Hippocampal formation (tissue), 2 donors: Measurements from ENCODE around the gene NAA35.
"Not testable (repeated sequence)": the region's sequence is repeated elsewhere in the genome, so short reads cannot be mapped to it uniquely, and the experiment has no call there.

Source experiments
- DNase-seq, 2 donors: peaks; one replicate each; lab custom pipeline; 2025; lab: John Stamatoyannopoulos, UW

Gene NAA35

DNA sequence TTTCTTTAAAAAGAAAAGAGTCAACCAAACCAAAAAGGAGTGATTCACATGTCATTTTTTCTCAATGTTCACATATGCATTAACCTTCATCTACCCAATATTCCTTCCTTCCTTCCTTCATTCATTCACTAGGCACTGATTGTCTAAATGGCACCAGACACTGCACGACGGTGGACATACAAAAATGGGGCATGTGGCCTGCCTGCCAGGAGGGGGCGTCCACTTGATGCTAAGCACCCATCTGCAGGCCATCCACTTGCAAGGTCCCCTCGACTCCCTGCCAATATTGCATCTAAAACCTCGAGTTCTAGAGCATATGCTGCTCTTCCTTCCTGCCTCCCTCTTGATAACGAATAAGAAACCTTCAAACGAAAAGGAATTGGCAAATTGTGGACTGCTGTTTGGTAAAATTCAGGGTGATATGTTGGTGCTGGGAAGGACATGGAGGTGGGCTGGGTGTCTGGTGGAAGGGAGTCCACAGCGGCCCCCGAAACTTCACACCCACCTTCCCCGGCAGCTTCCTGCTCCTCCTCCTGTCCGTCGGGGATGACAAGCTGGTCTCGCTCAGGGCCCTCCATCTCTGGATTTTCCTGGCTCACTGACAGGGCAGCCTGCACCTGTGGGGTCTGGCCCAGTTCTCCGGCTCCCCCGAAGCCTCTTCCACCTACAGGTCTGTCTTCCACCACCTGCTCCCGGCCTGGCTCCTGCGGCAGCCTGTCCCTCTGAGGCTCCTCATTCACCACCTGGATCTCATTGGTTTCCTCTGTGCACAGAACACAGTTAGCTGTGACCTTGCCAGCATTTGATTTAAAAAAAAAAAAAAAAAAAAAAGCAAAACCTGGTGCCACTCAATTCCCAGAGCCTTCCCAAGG is 94.2 kb downstream of the NAA35 start:
- no peak for DNase-seq

DNA sequence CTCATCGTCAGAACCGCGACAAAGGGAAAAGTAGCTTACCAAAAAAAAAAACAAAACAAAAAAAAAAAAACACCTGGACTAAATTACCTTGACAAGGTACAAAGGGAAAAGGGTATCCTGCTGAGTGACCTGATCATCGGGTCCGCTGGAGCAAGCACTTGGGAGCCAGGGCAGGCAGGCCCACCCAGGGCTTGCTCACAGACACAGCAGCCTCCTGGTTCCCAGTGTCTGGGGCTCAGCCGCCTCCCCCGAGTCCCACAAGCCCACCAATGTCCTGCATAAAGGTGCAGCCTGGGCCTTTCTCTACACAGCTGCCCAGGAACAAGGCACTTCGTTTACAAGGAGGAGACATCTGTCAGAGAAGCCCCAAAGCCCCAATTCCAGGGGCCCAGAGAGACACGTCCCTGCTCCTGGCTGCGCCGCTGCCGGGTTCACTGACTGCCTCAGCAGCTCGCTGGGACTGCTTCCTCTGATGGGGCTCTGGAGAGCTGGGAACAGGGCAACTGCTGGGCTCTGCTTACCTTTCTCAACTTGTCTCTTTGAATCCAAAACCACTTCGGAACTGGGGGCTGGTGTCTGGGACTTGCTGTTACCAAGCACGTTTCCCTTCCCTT is 95.0 kb downstream of the NAA35 start:
- no peak for DNase-seq

- no peak for DNase-seq
Measured at GRCh38 chr9:86036555-86036954, 95.6 kb downstream of the NAA35 start.

DNA sequence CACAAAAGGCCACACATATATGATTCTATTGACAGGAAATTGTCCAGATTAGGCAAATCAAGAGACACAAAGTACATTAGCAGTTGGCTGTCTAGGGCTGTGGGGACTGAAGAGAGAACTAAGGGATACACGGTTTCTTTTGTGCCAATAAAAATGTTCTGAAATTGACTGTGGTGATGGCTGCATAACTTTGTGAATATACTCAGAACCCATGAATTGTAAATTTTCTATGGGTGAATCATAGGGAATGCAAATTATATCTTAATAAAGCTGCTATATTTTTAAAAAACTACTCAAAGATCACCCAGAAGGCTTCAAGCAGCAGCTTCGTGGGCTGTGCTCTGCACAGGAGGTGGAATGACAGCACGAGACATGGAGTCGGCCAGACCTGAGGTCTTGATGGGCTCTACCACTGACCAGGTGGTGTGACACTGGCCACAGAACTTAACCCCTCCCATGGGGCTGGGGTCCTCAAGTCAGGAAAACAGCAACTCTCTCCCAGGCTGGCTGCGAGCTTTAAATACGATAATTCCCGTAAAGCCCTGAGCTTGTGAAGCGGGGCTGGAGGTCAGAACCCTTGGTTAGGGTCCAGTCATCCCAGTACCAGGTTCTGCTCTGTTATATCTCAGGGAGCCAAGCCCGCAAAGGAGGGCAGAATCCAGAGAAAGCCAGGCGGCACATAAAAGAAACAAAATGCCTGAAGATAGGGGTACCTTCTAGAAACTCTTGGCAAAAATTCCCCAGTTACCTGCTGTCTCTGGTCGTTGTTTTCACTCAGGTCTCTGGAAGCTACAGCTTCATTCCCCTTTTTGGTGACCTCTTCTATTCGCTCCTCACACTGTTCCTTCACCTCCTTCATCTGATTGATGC is 99.3 kb downstream of the NAA35 start:
- DNase-seq: no peak

GRCh38 chr9:86040861-86041155 is 99.9 kb downstream of the NAA35 start:
- no peak for DNase-seq

- no peak for DNase-seq
Measured at GRCh38 chr9:86041311-86041741, 100.4 kb downstream of the NAA35 start.

- DNase-seq: no peak
Measured at GRCh38 chr9:86042199-86042978, 101.4 kb downstream of the NAA35 start.

GRCh38 chr9:86043586-86043985 is 102.6 kb downstream of the NAA35 start:
- no peak for DNase-seq

- DNase-seq: no peak
Measured at GRCh38 chr9:86043999-86044398, 103.1 kb downstream of the NAA35 start.

- DNase-seq: no peak
Measured at GRCh38 chr9:86045654-86046053, 104.7 kb downstream of the NAA35 start.

- DNase-seq: no peak
Measured at GRCh38 chr9:86046071-86046636, 105.2 kb downstream of the NAA35 start.

DNA sequence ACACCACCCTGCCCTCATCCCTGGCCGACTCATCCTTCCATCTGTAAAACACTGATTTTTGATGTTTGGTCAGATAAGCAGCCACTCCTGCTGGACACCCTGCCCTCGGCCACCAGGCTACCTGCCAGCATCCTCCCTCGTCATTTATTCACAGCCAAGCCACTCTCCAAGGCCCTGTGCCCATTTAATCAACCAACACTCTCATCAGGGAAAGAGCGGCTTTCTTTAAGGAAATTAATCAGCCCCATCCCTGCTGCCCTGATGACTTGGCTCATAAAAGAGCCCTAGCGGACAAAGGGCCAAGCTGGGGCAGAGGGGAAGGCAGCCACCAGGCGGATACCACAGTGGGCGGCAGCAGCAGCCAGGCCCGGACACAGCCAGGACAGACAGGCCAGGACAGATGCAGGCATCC is 106.0 kb downstream of the NAA35 start:
- no peak for DNase-seq

DNA sequence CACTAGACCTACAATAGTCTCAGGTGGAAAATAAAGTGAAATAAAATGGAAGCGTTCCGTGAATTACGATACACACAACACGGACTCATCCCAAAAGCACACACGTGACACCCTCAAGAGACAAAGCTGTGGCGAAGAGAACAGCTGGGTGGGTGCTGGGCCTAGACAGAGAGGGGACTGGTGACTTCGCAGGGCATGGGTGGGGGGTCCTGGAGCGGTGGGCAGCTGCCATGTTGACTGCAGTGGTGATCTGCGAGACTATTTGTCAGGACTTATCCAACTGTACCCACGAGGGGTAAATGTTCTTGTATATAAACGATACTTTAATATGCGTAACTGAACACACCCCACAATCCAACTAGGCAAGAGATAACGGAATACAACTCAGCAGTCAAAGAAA is 106.4 kb downstream of the NAA35 start:
- DNase-seq: no peak

DNA sequence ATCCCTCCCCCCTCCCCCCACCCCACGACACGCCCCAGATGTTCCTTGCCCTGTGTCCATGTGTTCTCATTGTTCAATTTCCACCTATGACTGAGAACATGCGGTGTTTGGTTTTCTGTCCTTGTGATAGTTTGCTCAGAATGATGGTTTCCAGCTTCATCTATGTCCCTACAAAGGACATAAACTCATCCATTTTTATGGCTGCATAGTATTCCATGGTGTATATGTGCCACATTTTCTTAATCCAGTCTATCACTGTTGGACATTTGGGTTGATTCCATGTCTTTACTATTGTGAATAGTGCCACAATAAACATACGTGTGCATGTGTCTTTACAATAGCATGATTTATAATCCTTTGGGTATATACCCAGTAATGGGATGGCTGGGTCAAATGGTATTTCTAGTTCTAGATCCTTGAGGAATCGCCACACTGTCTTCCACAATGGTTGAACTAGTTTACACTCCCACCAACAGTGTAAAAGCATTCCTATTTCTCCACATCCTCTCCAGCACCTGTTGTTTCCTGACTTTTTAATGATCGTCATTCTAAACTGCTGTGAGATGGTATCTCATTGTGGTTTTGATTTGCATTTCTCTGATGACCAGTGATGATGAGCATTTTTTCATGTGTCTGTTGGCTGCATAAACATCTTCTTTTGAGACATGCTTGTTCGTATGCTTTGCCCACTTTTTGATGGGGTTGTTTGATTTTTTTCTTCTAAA is 107.2 kb downstream of the NAA35 start:
- not testable (repeated sequence) for DNase-seq

- DNase-seq: no peak
Measured at GRCh38 chr9:86052556-86053468, 111.9 kb downstream of the NAA35 start.

DNA sequence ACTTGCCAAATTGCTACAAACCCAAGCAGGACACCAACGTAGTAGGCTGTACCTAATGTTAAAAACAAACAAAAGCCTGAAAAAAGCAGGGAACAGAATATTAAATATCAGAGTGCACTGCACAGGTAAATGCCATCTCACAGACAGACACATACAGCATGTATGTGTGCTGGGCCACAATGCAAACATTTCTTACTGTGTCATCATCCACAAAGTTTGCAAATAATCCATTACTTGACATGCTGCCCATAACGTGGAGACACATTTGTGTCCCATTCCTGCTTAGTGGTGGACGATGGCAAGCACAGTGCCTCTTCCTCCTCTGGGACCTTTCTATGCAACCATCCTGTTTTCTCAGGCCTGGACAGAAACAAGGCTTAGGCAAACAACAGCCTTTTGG is 113.7 kb downstream of the NAA35 start:
- DNase-seq: no peak

GRCh38 chr9:86057491-86057890 is 116.5 kb downstream of the NAA35 start:
- no peak for DNase-seq

GRCh38 chr9:86061972-86062739 is 121.2 kb downstream of the NAA35 start:
- DNase-seq: no peak
